ENCODE measurements around the gene MARCO.

DNA sequence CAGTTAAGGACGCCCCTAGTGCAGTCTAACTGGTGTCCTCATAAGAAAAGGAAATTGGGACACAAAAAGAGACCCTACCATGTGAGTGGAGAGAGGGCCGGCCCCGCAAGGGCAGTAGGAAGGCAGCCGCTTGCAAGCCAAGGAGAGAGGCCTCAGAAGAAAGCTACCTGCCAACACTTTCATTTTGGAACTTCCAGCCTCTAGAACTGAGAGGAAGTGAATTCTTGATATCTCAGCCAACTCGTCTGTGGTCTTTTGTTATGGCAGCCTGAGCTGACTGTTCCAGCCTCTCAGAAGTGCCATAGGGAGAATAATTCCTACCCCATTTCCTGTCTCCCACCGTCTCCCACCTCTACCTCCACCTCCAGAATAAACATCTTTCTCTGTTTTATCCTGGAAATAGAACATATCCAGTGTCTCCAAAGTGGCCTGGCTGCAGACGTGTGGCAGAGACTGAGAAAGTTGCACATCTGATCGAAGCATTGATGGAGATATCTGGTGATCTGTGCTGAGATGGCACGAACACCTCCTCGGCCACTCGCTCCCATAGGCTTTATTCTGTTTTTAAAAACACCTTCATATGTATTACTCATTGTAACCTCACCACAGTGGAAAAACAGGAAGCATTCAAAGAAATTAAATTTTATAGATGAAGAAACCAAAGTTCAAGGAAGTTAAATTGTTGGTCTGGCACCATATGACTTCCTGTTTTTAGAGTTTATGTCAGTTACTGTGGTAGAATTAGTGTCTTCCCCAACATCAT is 39.5 kb upstream of the MARCO start:
- TF ChIP-seq, protein P1, sequence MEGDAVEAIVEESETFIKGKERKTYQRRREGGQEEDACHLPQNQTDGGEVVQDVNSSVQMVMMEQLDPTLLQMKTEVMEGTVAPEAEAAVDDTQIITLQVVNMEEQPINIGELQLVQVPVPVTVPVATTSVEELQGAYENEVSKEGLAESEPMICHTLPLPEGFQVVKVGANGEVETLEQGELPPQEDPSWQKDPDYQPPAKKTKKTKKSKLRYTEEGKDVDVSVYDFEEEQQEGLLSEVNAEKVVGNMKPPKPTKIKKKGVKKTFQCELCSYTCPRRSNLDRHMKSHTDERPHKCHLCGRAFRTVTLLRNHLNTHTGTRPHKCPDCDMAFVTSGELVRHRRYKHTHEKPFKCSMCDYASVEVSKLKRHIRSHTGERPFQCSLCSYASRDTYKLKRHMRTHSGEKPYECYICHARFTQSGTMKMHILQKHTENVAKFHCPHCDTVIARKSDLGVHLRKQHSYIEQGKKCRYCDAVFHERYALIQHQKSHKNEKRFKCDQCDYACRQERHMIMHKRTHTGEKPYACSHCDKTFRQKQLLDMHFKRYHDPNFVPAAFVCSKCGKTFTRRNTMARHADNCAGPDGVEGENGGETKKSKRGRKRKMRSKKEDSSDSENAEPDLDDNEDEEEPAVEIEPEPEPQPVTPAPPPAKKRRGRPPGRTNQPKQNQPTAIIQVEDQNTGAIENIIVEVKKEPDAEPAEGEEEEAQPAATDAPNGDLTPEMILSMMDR (IDR thresholded peaks at IDR 0.05) = no peak
- TF ChIP-seq POLR2A (IDR thresholded peaks at IDR 0.05) = no peak
